Loucy (cell line): ENCODE results near the gene ATE1.

Experiments
- H2AFZ ChIP-seq: fragments of 200-600 bp; sonication (generic); 2 replicates; pipeline ENCODE4 v1.6.0; 2016; ENCODE audit warnings: antibody characterized with exemption, mild to moderate bottlenecking, low read length, moderate library complexity
- H3F3A ChIP-seq: fragments of 200-600 bp; 2 replicates; pipeline ENCODE4 v1.6.0; 2016; ENCODE audit warnings: antibody characterized with exemption, low read depth, mild to moderate bottlenecking
- H3K27me3 ChIP-seq: fragments of 200-600 bp; sonication (generic); 2 replicates; pipeline ENCODE4 v1.6.1; 2014; ENCODE audit warnings: low read length, mild to moderate bottlenecking; ENCODE audit not compliant: insufficient read depth, poor library complexity, severe bottlenecking
- H3K36me3 ChIP-seq: fragments of 200-600 bp; sonication (generic); 2 replicates; pipeline ENCODE4 v1.6.1; 2016; ENCODE audit warnings: low read length; ENCODE audit not compliant: insufficient read depth
- H3K4me1 ChIP-seq: fragments of 200-600 bp; sonication (generic); 2 replicates; pipeline ENCODE4 v1.5.1; 2014; ENCODE audit warnings: low read length, mild to moderate bottlenecking; ENCODE audit not compliant: insufficient read depth, poor library complexity, severe bottlenecking
- H3K4me2 ChIP-seq: fragments of 200-600 bp; sonication (generic); 2 replicates; pipeline ENCODE4 v1.6.0; 2014; ENCODE audit warnings: antibody characterized with exemption, low read length, low read depth, mild to moderate bottlenecking; ENCODE audit not compliant: poor library complexity, severe bottlenecking
- H3K4me3 ChIP-seq: fragments of 200-600 bp; sonication (generic); 2 replicates; pipeline ENCODE4 v1.5.1; 2014; ENCODE audit warnings: low read length, mild to moderate bottlenecking, mixed read lengths; ENCODE audit not compliant: poor library complexity, severe bottlenecking
- H3K79me2 ChIP-seq: fragments of 200-600 bp; sonication (generic); 2 replicates; pipeline ENCODE4 v1.6.1; 2014; ENCODE audit warnings: low read length; ENCODE audit not compliant: insufficient read depth
- H3K9ac ChIP-seq: fragments of 200-600 bp; sonication (generic); 2 replicates; pipeline ENCODE4 v1.6.0; 2014; ENCODE audit warnings: mild to moderate bottlenecking, low read depth, low read length, moderate library complexity; ENCODE audit not compliant: poor library complexity, severe bottlenecking
- H3K9me2 ChIP-seq: fragments of 200-600 bp; sonication (generic); replicated peaks from 2 replicates; pipeline ENCODE4 v1.6.1; 2016; ENCODE audit warnings: low read depth, low read length, mixed read lengths
- H3K9me3 ChIP-seq: fragments of 200-600 bp; sonication (generic); 2 replicates; pipeline ENCODE4 v1.6.1; 2014; ENCODE audit warnings: mild to moderate bottlenecking, antibody characterized with exemption, low read length, low read depth; ENCODE audit not compliant: insufficient read depth
- H4K20me1 ChIP-seq: fragments of 200-600 bp; sonication (generic); 2 replicates; pipeline ENCODE4 v1.6.0; 2014; ENCODE audit warnings: antibody characterized with exemption, low read length, mild to moderate bottlenecking; ENCODE audit not compliant: insufficient read depth, poor library complexity, severe bottlenecking
- CTCF ChIP-seq: fragments of 200-600 bp; sonication (generic); conservative IDR thresholded peaks from 2 replicates; pipeline ENCODE4 v1.5.1; 2014; ENCODE audit warnings: mild to moderate bottlenecking, antibody characterized with exemption, low read length
- EZH2phosphoT487 ChIP-seq: fragments of 200-600 bp; IDR thresholded peaks from 2 replicates; pipeline ENCODE4 v1.6.1; 2018; ENCODE audit warnings: antibody characterized with exemption, mild to moderate bottlenecking, moderate library complexity, borderline replicate concordance

Gene ATE1

DNA sequence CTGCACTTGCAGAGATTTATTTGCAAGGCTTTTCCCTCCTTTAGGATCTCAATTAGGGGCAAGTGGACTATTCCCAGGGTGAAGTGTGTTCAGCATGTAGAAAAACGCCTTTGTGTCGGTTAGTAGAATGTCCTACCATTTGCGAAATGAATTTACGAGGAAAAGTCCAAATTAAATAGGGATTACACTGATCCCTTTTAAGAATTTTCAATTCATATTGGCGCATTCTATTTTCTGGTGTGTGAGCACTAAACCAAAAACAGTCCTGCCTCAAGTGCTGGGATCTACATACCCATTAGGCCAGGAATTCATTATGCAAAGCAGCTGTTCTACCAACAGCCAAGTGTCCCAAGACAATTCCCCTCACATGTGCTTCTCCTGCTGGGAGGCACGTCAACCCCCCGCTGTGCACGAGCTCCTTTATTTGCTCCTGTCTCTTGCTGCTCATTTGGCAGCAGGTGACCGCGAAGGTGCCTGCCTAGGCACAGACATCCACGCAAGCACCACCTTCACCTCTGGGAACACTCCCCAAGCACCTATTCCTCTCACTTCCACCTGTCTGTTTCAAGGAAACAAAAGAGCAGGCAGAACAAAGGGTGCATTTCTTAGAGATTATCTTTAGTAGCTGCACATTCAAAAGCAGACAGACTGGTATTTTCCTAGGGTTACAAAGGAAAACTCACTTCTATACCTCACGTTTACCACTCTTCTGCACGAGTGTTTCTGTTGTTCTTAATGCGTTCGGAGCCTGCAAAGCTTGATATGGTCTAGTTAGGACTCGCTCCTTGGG is 195.0 kb downstream of the ATE1 start:
- H3F3A ChIP-seq, result no peaks in the 10 kb centered on the region
- no peaks in the 10 kb centered on the region for H3K4me1 ChIP-seq
- no peaks in the 10 kb centered on the region for H3K27me3 ChIP-seq
- no peaks in the 10 kb centered on the region for H3K79me2 ChIP-seq
- no peak overlapping the region for H3K9ac ChIP-seq
- H4K20me1 ChIP-seq, result no peaks in the 10 kb centered on the region
- TF ChIP-seq EZH2phosphoT487 (no peak), CTCF (no peak)
- H3K36me3 ChIP-seq, result no peaks in the 10 kb centered on the region
- no peak overlapping the region for H2AFZ ChIP-seq
- H3K4me2 ChIP-seq, result no peak overlapping the region
- no peaks in the 10 kb centered on the region for H3K9me3 ChIP-seq
- H3K4me3 ChIP-seq, result no peak overlapping the region
- H3K9me2 ChIP-seq, result no peaks in the 10 kb centered on the region

- Histone ChIP-seq H3K36me3 (no peaks in the 10 kb centered on the region), H3K27me3 (no peaks in the 10 kb centered on the region), H3K4me1 (no peaks in the 10 kb centered on the region), H3K9me3 (no peaks in the 10 kb centered on the region), H3K9ac (no peak overlapping the region), H3F3A (no peaks in the 10 kb centered on the region), H3K4me2 (no peak overlapping the region), H3K9me2 (no peaks in the 10 kb centered on the region), H3K4me3 (no peak overlapping the region), H2AFZ (no peak overlapping the region), H3K79me2 (no peaks in the 10 kb centered on the region), H4K20me1 (no peaks in the 10 kb centered on the region)
- TF ChIP-seq CTCF (no peak), EZH2phosphoT487 (no peak)
These were observed 195.7 kb downstream of the ATE1 start for GRCh38 chr10:121732172-121732571.

DNA sequence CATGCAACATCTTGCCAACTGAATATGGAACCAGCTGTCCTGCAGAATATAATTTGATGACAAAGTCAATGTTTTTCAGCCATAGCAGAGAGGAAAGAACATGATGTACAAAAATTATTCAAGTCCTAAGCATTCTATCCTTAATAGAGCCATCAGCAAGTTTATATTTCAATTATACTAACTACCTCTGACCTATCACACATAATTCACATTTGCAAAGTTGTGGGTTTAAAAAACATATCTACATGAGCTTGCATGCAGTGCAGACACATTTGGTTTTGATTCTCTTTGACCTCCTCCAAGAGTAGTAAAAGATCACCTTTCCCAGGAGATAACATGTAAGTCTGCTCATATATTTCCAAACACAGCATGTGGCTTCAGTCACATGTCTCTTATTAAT is 203.5 kb downstream of the ATE1 start:
- no peak overlapping the region for H2AFZ ChIP-seq
- no peaks in the 10 kb centered on the region for H3F3A ChIP-seq
- no peak overlapping the region for H3K9ac ChIP-seq
- no peaks in the 10 kb centered on the region for H3K9me2 ChIP-seq
- H3K79me2 ChIP-seq, result no peaks in the 10 kb centered on the region
- TF ChIP-seq EZH2phosphoT487 (no peak), CTCF (no peak)
- H3K9me3 ChIP-seq, result no peaks in the 10 kb centered on the region; the same call in 1 of the 2 replicates
- H3K4me3 ChIP-seq, result no peak overlapping the region
- H4K20me1 ChIP-seq, result no peaks in the 10 kb centered on the region
- no peaks in the 10 kb centered on the region for H3K27me3 ChIP-seq
- H3K4me2 ChIP-seq, result no peak overlapping the region
- H3K4me1 ChIP-seq, result no peaks in the 10 kb centered on the region
- H3K36me3 ChIP-seq, result no peaks in the 10 kb centered on the region
